Tongue (tissue), 2 donors: ENCODE data around the gene SLC45A3. TPM values are rescaled to one million over a fixed set of nuclear protein-coding genes. Genes with fewer than 3 reads are reported as not detected.

ENCODE experiments used
- DNase-seq: peaks from one replicate; pipeline ENCODE4 v3.0.0-alpha.2; 2015
- total RNA-seq: library from RNA; depleted of rRNA; stranded (reverse); fragments of >200 nt; gene quantifications from one replicate; pipeline ENCODE4 v1.2.3, GENCODE V29; 2014

SLC45A3 gene
- total RNA-seq, 1 donor from 2014 or later = 4.2 TPM

GRCh38 chr1:205668951-205669340, 11.4 kb downstream of the SLC45A3 start:
- DNase-seq = no peak

GRCh38 chr1:205667909-205668643, 12.2 kb downstream of the SLC45A3 start:
- peak; percentile 41 for DNase-seq

- DNase-seq = no peak
Measured at GRCh38 chr1:205666372-205667166, 13.7 kb downstream of the SLC45A3 start.

GRCh38 chr1:205665201-205666045, 14.9 kb downstream of the SLC45A3 start:
- no peak for DNase-seq

GRCh38 chr1:205664399-205665017, 15.8 kb downstream of the SLC45A3 start:
- DNase-seq = peak; percentile 44

GRCh38 chr1:205663286-205663936, 16.9 kb downstream of the SLC45A3 start:
- no peak for DNase-seq

- no peak for DNase-seq
Measured at GRCh38 chr1:205662791-205663190, 17.5 kb downstream of the SLC45A3 start.

- DNase-seq = no peak
Measured at GRCh38 chr1:205662135-205662738, 18.1 kb downstream of the SLC45A3 start.

GRCh38 chr1:205661429-205662134, 18.7 kb downstream of the SLC45A3 start:
- no peak for DNase-seq

GRCh38 chr1:205660361-205660760, 19.9 kb downstream of the SLC45A3 start:
- DNase-seq = peak; percentile 41

GRCh38 chr1:205658943-205659581, 21.2 kb downstream of the SLC45A3 start:
- peak; percentile 88 for DNase-seq

- no peak for DNase-seq
Measured at GRCh38 chr1:205656236-205656635, 24.1 kb downstream of the SLC45A3 start.

- DNase-seq = no peak
Measured at GRCh38 chr1:205652984-205653383, 27.3 kb downstream of the SLC45A3 start.

GRCh38 chr1:205650241-205650640, 30.1 kb downstream of the SLC45A3 start:
- DNase-seq = no peak

GRCh38 chr1:205645519-205645918, 34.8 kb downstream of the SLC45A3 start:
- no peak for DNase-seq

- no peak for DNase-seq
Measured at GRCh38 chr1:205642679-205643307, 37.5 kb downstream of the SLC45A3 start.

GRCh38 chr1:205639567-205639966, 40.7 kb downstream of the SLC45A3 start:
- no peak for DNase-seq

GRCh38 chr1:205637854-205638468, 42.3 kb downstream of the SLC45A3 start:
- DNase-seq = no peak

- peak; percentile 39 for DNase-seq
Measured at GRCh38 chr1:205636732-205637131, 43.6 kb downstream of the SLC45A3 start.
